Renal cortical epithelial cell (primary cell): Measurements from ENCODE around the gene PAXX. TPM values are rescaled to one million over a fixed set of nuclear protein-coding genes. Genes with fewer than 3 reads are reported as not detected.
"Not testable (repeated sequence)": the region's sequence is repeated elsewhere in the genome, so short reads cannot be mapped to it uniquely, and the experiment has no call there.

ENCODE experiments used
- DNase-seq: peaks from one replicate; pipeline ENCODE4 v3.0.0-alpha.2; 2011; ENCODE audit warnings: low read depth
- total RNA-seq: library from RNA; depleted of rRNA; stranded (reverse); fragments of >200 nt; gene quantifications from 2 replicates; pipeline ENCODE4 v1.2.3, GENCODE V29; 2014

PAXX gene
- total RNA-seq, 1 donor from 2014 or later: 13.6 TPM

DNA sequence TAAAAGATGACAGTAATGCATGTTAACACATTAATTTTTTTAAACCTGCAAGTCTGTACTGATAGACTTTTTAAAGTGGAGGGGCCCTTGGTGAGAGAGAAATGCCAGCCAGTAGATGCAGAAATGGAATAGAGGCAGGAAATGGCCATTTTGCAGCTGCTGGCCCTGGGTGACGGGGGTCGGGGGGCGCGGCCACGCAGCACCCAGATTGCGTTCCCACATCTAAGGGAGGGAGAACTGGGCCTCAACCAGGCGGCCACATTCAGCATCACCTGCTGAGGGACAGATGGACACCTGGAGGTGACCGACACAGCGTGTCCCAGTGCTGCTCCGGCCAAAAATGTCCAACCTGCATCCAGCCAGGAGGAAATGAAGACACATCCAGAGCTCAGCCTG lies 10.4 kb downstream of the PAXX start:
- DNase-seq: no peak

DNA sequence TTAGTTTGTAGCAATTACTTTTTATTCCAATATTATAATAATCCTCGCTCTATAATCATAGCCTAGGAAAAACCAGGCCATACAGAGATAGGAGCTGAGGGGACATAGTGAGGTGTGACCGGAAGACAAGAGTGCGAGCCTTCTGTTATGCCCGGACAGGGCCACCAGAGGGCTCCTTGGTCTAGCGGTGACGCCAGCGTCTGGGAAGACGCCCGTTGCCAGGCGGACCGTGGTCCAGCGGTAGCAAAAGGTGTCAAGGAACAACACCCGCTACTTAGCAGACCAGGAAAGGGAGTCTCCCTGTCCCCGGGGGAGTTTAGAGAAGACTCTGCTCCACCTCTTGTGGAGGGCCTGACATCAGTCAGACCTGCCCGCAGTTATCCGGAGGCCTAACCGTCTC lies 12.1 kb downstream of the PAXX start:
- not testable (repeated sequence) for DNase-seq

DNA sequence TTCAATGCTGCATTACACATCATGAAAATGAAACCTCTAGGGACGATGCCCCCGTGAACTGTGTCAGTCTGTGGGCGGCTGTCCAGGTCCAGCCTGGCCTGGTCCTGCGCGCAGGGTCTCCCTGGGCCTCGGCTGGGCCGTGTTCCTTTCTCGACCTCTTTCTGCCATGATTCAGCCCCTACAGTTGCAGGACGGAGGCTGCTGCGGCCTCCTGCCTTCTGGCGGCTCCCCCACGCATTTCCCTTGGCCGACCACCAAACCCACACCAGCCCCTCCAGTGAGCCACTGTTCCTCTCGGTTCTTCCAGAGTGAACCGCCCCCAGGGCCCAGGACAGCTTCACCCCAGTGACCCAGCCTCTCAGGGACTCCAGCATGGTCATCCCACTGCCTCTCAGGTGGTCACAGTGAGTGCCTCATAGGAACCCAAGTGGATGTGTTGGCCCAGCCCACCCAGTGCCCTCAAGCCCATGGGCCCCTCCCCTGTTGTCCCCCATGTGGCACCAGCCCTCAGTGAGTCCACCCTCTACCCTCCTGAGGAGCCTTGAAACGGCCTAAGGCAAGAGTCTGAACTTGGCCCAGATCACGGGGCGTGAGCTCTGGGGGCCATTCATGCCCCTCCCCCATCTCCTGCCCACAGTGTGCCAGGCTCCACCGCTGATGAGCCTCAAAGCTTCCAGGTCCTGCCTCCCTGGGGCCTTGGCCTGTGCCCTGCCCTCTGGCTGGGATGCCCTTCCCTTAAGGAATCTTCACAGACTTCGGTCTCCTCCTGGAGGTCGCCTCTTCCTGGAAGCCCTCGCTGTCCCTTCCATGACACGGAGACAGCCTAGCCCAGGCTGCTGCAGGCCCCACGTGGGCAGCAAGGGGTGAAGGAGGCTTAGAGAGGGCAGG lies 14.1 kb downstream of the PAXX start:
- DNase-seq: no peak

DNA sequence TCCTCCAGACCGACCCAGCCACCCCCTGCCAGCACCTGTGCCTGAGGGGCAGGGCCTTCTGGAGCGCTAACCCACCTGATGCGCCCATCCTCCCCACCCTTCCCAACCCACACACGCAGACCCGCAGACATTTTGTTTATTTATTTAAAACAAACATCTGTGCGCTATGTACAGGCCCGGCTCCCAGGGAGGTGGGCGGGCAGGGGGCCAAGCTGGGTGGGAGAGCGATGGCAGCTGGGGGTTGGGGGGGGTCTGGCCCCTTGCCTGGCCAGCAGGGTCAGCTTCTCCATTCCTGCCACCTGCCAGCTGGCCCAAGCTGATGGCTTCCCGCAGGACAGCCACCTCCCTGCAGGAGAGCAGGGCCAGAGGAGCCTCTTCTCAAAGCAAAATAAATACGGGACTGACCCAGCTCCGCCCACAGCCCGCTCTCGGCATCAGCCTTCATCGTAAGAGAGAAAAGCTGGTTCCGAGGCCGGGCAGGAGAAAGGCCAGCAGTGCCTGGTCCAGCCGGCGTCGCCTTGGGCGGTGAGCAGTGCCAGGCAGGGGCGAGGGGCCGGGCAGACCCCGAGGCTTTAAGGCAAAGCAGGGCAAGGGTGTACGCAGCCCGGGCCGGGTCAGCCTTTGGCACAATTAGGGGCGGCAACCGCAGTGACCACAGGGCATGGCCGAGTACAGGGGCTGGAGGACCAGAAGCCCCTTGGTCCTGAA lies 15.0 kb downstream of the PAXX start:
- no peak for DNase-seq

DNA sequence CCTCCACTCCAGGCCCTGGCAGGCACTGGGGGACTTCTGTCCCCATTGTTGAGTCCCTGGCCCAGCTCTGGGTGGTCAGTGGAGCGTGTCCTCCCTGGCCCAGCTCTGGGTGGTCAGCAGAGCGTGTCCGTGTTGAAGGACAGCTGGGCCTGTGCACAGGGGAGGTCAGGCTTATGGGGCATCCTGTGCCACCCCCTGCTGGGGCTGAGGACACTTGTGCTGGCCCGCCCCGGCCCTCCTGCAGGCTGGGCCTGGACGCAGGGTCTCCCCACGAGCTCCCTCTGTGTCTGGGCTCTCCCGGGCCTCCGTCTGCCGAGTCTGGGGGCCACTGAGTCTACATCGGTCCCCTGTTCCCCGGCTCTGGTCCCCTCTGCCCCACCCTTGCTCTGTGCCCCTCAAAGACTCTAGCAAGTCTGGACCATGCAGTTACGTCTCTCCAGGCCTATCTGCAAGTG lies 15.6 kb downstream of the PAXX start:
- DNase-seq: no peak

DNA sequence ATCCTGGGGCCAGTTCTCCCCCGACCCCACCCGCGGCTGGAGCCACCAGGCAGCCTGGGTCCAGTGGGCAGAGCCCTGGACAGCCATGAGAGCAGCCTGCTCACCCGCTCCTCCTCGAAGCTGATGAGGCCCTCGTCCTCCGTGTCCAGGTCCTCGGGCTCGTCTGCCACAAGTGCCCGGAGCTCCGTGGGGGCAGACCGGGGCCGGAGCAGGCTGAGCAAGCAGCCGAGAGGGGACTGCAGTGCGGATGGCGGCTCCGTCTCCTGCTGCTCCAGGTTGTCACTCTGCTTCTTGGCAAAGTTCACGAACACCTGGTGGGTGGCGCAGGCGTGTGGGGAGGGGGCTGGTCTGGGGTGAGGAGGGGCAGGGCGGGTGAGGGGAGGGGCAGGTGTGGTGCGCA lies 16.1 kb downstream of the PAXX start:
- DNase-seq: no peak

DNA sequence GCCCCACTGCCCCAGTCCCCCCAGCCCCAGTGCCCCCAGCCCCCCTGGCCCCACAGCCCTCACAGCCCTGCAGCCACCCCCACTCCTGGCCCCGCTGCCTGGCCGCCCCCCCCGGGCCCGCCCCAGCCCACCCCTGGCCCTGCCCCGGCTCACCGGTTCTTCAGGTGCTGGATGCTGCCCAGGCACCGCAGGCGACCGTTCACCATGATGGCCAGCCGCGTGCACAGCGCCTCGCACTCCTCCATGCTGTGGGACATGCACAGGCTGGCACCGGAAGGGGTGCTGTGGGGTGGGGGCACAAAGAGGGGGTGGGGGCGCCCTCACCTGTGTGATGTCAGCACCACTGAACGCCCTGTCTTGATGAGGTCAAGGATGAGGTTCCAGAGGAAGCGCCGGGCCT lies 17.0 kb downstream of the PAXX start:
- DNase-seq: no peak

DNA sequence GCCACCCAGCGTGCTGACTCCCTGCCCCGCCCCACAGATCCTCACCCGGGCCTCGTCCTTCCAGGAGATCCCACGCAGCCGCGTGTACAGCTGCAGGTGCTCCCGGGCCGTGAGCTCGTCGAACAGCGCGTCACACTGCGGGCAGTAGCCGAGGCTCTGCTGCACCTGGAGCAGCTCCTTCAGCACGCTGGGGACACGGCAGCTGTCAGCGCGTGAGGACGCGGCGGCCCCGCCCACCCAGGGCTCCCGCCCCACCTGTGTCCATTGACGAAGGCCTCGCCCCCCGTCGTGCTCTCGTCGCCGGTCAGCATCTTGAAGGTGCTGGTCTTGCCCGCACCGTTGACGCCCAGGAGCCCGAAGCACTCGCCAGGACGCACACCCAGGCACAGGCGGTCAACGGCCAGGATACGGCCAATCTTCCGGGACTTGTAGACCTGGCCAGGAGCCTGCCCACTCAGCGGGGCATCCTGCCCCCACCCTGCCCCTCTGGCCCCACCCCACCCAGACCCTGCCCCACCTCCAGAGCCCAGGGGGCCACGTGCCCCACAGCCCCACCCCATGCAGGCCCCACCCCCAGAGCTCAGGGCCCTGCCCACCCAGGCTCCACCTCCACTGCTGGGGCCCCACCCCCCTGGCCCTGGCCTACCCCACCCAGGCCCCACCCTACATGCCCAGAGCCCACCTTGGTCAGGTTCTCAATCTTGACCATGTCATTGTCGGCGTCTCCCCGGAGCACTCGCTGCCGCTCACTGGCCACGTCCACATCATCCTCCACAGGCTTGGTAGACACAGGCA lies 17.9 kb downstream of the PAXX start:
- DNase-seq: no peak

DNA sequence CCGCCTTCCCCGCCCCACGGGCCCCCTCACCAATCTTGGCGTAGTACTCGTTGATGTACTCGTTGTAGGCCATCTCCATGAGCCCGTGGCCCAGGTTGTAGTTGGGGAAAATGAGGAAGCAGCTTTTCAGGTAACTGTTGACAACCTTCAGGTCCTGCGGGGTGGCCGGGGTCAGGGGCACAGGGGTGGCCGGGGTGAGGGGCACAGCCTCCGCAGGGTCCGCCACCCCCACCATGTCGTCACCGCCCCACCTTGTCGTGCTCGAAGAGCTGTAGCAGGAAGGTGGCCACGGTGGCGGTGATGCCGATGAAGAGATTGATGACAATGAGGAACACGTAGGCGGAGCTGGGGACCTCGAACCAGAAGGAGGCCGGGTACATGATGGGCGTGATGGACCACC lies 18.9 kb downstream of the PAXX start:
- DNase-seq: no peak

DNA sequence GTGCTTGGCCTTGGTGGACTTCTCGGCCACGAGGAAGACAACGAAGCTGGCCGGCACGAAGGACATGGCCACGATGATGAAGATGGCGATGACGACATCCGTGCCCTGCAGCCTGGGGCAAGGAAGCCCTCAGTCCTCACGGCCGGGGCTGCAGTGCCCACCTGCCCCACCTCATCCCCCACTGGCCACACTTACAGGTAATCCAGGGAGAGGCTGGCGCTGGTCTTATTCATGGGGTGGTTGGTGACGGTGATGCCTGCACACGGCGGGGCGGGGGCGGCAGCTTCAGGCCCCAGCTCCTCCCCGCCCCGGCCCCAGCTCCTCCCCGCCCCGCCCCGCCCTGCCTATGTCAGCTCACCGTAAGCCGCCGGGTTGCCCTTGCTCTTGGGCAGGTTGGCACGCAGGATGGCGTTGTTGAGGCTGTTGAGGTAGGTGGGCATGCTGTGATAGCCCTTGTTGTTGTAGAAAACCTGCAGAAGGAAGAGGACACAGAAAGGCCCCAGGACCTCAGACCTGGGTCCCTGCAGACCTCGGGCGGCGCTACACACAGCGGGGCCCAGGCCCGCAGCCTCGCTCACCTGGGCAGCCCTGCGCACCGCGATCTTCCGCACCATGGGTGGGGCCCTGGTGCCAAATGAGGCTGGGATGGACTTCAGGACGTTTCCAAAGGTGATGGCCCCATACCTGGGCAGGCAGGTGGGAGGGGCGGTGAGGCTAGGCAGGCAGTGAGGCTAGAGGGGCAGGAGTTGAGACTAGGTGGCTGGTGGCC lies 19.9 kb downstream of the PAXX start:
- no peak for DNase-seq

DNA sequence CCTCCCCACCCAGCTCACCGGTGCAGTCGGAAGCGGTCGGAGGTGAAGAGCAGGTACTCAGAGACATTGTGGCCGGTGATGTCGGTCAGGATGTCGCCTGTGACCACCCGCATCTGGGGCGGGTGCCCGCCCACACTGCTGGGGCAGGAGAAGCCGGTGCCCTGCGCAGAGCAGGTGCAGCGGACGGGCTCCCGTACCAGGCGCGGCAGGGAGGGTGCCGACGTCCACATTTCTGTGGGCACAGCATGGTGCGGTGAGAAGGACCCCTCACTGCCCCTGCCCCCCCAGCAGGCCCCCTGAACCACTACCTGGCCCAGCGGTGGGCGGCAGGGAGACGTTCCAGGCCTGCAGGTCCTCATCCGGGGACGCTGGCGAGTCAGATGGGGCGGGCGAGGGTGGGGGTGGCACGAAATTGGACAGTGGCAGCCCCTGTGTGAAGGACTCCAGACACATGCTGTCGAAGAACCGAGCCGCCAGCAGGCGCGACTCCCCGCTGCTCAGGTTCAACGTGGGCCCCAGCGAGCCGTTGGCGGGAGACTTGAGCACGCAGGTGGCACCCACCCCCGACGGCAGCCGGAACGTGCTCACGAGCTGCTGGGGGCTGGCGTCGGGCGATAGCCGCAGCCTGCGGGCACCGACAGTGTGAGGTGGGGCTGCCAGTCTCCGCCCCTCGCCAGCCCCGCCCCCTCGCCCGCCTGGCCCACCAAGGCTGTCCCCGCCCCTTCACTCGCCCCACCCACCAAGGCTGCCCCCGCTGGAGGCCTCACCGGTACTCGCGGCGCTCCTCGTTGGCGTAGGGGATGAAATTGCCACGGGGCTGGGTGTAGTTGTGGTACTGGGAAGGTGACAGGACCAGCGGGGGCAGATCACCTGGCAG lies 20.7 kb downstream of the PAXX start:
- no peak for DNase-seq

DNA sequence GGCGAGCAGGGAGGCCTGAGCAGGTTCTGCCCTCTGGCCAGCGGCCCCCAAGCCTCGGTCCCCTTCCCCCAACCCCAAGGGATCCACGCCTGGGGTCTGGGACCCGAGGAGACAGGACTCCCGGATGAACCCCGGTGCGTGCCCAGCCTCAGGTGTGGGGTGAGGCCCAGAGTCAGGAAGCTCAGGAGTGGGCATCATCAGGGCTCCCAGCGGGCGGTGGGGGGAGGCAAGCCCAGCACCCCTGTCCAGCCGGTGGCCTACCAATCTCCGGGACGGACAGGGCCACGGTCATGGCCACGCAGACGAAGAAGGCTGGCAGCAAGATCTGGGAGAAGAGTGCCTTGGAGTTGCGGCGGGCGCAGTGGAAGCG lies 21.3 kb downstream of the PAXX start:
- DNase-seq: no peak

DNA sequence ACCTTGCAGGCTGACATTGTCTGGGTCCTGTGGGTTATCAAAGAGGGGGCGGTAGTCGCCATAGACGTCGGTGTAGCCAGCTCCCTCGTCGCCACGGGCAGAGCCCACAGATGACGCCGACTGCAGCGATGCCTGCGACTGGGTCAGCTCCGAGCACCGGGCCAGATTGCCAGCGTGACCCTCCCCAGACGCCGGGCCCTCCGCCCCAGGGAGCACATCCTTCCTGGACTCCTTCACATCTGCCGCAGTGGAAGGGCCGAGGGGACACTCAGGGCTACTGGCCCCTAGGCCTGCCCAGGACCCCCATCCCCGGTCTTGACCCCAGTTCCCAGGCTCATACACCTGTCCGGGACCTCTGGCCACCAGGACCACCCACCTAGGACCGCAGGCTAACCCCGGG lies 21.9 kb downstream of the PAXX start:
- no peak for DNase-seq

DNA sequence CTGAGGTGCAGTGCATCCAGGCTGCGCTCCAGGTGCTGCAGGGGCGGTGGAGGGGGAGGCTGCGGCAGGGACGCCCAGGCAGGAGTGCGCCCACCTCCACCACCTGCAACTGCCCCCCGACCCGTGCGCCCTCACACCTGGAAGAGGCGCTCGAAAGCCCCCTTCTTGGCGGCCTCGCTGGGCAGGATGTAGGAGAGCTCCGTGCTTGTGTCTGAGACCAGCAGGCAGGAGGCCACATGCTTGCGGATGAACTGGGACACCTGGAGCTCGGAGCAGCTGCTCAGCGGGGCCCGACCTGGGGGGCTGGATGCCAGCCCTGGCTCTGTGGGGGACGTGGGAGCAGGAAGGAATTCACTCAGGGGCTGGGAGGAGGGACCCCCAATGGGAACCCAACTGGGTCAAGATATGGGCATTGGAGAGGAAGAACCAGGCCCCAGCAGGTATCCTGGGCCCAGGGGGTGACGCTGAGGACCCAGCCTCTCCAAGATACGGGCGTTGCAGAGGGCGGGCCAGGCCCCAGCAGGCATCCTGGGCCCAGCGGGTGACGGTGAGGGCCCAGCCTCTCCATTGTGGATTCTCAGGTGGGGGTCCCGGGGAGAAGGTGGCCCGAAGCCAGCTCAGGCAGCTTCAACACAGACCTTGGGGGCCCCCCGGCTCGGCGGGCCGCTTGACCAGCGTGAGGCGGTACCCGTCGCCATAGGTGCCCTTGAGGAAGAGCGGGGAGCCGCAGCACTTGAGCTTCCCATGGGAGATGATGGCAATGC lies 22.7 kb downstream of the PAXX start:
- no peak for DNase-seq

DNA sequence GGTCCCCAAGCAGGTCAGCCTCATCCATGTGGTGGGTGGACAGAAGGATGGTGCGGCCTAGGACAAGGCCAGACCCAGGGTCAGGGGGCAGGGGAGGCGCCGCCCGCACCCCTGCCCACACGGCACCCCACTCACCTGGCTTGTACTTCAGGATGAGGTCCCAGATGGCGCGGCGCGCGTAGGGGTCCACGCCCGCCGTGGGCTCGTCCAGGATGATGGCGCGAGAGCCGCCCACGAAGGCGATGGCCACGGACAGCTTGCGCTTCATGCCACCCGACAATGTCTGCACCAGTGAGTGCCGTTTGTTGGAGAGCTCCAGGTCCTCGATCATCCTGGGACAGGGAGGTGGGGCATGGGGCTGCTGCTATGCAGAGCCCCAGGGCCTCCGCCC lies 23.3 kb downstream of the PAXX start:
- no peak for DNase-seq

DNA sequence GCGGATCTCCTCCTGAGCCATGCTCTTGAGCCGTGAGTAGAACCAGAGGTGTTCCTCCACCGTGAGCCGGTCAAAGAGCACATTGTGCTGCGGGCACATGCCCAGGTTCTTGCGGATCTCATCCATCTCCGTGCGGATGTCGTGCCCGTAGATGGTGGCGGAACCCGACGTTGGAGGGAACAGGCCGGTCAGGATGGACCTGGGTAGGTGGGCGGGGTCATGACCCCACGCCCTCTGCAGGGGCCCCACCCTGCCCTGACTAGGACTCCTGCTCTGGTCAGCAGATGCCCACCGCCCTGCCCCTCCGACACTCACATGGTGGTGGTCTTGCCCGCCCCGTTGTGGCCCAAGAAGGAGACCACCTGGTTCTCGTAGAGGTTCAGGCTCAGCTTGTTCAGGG lies 23.8 kb downstream of the PAXX start:
- no peak for DNase-seq

DNA sequence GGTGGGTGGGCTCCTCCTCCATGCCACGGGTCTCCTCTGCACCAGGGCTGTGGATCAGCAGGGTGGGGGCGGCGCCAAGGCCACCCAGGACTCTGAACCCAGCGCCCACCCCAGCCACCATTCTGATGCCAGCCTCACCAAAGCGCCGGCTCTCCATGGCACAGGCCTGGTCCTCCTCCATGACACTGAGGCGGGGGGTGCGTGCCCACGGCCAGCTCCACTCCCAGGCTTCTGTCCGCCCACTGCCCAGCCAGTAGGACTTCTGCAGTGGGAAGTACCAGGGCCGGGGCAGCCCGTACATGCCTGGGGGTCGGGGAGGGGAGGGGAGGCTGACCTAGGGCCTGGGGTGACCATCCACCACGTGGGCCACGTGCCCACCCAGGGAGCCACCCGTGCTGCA lies 24.2 kb downstream of the PAXX start:
- no peak for DNase-seq

DNA sequence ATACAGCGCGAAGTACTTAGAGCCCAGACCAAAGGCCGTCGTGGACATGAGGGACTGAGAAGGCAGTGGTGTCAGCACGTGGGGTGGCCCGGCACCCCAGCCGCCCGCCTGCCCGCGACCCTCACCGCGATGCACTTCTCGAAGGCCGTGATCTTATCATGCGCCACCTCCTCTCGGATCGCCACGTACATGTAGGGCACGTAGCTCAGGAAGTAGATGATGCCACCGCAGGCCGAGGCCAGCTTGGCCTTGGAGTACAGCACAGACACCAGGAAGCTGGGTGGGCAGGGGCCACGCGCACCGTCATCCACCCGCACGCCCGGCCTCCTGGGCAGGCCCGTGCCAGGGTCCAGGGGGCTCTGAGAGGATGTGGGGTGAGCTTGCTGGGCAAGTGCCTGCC lies 24.8 kb downstream of the PAXX start:
- no peak for DNase-seq

DNA sequence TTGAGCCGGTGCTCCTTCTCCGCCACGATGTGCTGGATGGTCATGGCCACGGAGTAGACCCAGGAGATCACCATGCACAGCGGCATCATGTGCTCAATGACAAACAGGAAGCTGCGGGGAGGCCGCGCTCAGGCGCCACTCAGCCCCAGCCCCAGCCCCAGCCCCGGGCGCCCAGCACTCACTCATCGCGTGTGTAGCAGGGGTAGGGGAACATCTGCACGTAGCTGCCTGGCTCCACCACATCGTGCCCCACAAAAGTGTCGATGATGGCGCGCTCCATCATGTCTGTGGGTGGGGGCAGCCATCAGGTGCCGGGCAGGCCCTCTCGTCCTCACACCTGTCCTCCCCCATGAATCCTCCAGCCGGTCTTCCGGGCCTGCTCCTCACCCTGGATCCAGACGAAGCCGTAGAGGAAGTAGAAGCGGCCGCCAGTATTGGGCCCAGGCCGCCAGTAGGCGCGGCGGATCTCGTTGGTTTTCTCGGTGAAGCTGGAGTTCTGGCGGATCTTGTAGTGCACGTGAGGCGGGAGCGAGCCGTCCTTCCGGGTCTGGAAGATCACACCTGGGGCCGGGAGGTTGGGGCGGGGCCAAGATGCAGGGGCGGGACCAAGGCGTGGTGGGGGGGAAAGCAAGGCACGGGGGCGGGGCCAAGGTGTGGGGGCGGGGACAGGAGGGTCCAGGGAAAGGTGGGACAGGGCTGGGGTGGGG lies 25.7 kb downstream of the PAXX start:
- no peak for DNase-seq
